Mesodermal cell (in vitro differentiated cells): ENCODE results near the gene KNSTRN.

Experiments
- H3K27ac ChIP-seq: 2 replicates; pipeline ENCODE4 v1.7.0; 2013; ENCODE audit warnings: mild to moderate bottlenecking, low read depth, low read length, moderate library complexity; ENCODE audit not compliant: severe bottlenecking
- H3K36me3 ChIP-seq: 2 replicates; pipeline ENCODE4 v1.7.1; 2013; ENCODE audit warnings: mild to moderate bottlenecking, low read length, moderate library complexity; ENCODE audit not compliant: control insufficient read depth, insufficient read depth
- H3K4me1 ChIP-seq: one replicate; pipeline ENCODE4 v1.7.1; 2013; ENCODE audit warnings: mild to moderate bottlenecking, low read length; ENCODE audit not compliant: insufficient read depth, control insufficient read depth, poor library complexity, severe bottlenecking
- H3K4me3 ChIP-seq: 2 replicates; pipeline ENCODE4 v1.7.0; 2013; ENCODE audit warnings: low read length, control low read depth, mild to moderate bottlenecking; ENCODE audit not compliant: insufficient read depth, poor library complexity, severe bottlenecking; ENCODE audit errors: extremely low read depth
- H3K9me3 ChIP-seq: 2 replicates; pipeline ENCODE4 v1.7.1; 2013; ENCODE audit warnings: mild to moderate bottlenecking, low read length, moderate library complexity; ENCODE audit not compliant: control insufficient read depth
- WGBS, 2 experiments: methylation state at CpG; one replicate each; pipeline ENCODE4 v1.1.5; 2013; ENCODE audit warnings: missing lambda C conversion rate in 2 of 2; ENCODE audit not compliant: insufficient coverage in 2 of 2; 5-methylcytosine and 5-hydroxymethylcytosine counted together

Gene KNSTRN

GRCh38 chr15:40367686-40368611 lies 14.6 kb upstream of the KNSTRN start:
- Histone ChIP-seq H3K27ac (no peak overlapping the region), H3K9me3 (no peaks in the 10 kb centered on the region), H3K4me1 (no peaks in the 10 kb centered on the region), H3K36me3 (no peaks in the 10 kb centered on the region), H3K4me3 (peak overlapping the region; percentile 2)
- 38 to 42% methylated on average over 59 to 77 of the region's 91 CpGs for WGBS, 2 experiments

GRCh38 chr15:40368719-40369473 lies 13.6 kb upstream of the KNSTRN start:
- H3K4me1 ChIP-seq: no peaks in the 10 kb centered on the region
- no peak overlapping the region for H3K4me3 ChIP-seq
- H3K27ac ChIP-seq: no peak overlapping the region
- no peaks in the 10 kb centered on the region for H3K36me3 ChIP-seq
- 95 to 97% methylated on average over 24 of the region's 24 CpGs for WGBS, 2 experiments
- no peaks in the 10 kb centered on the region for H3K9me3 ChIP-seq

GRCh38 chr15:40369474-40369869 lies 13.0 kb upstream of the KNSTRN start:
- WGBS, 2 experiments: 86 to 91% methylated on average over 6 to 9 of the region's 10 CpGs
- Histone ChIP-seq H3K4me3 (no peak overlapping the region), H3K9me3 (no peaks in the 10 kb centered on the region)

GRCh38 chr15:40369971-40370370 lies 12.6 kb upstream of the KNSTRN start:
- H3K27ac ChIP-seq: no peak overlapping the region
- no peaks in the 10 kb centered on the region for H3K36me3 ChIP-seq
- H3K9me3 ChIP-seq: no peaks in the 10 kb centered on the region
- no peak overlapping the region for H3K4me3 ChIP-seq
- 92 to 94% methylated on average over 11 to 13 of the region's 13 CpGs for WGBS, 2 experiments
- H3K4me1 ChIP-seq: no peaks in the 10 kb centered on the region

More at GRCh38 chr15:40369474-40369869, 13.0 kb upstream of the KNSTRN start:
- Histone ChIP-seq H3K36me3 (no peaks in the 10 kb centered on the region), H3K4me1 (no peaks in the 10 kb centered on the region), H3K27ac (no peak overlapping the region)

GRCh38 chr15:40372981-40373380 lies 9.5 kb upstream of the KNSTRN start:
- 55 to 56% methylated on average over 2 of the region's 2 CpGs for WGBS, 2 experiments
- Histone ChIP-seq H3K4me1 (no peaks in the 10 kb centered on the region), H3K36me3 (no peaks in the 10 kb centered on the region), H3K9me3 (no peaks in the 10 kb centered on the region), H3K4me3 (no peak overlapping the region), H3K27ac (no peak overlapping the region)

- H3K9me3 ChIP-seq: no peaks in the 10 kb centered on the region
- no peaks in the 10 kb centered on the region for H3K36me3 ChIP-seq
- 92 to 100% methylated on average over 2 to 3 of the region's 3 CpGs for WGBS, 2 experiments
- no peak overlapping the region for H3K27ac ChIP-seq
- no peak overlapping the region for H3K4me3 ChIP-seq
- H3K4me1 ChIP-seq: peaks cover 3% of the 10 kb centered on the region
These were observed 4.9 kb upstream of the KNSTRN start for GRCh38 chr15:40377606-40378005.

- peaks cover 4% of the 10 kb centered on the region for H3K36me3 ChIP-seq
- peaks cover 6% of the 10 kb centered on the region for H3K4me1 ChIP-seq
- no peaks in the 10 kb centered on the region for H3K9me3 ChIP-seq
- H3K27ac ChIP-seq: no peak overlapping the region
- 100% methylated on average over 1 of the region's 4 CpGs; no CpG with 5 or more reads in 1 of the 2 experiments for WGBS, 2 experiments
- H3K4me3 ChIP-seq: no peak overlapping the region
These were observed 3.1 kb upstream of the KNSTRN start for GRCh38 chr15:40379374-40379773.

- Histone ChIP-seq H3K36me3 (peaks cover 7% of the 10 kb centered on the region), H3K27ac (no peak overlapping the region), H3K4me3 (no peak overlapping the region), H3K4me1 (peaks cover 6% of the 10 kb centered on the region), H3K9me3 (no peaks in the 10 kb centered on the region)
- 58 to 61% methylated on average over 4 of the region's 4 CpGs for WGBS, 2 experiments
These were observed 2.7 kb upstream of the KNSTRN start for GRCh38 chr15:40379853-40380252.

- no peak overlapping the region for H3K27ac ChIP-seq
- H3K4me1 ChIP-seq: peaks cover 6% of the 10 kb centered on the region
- no peak overlapping the region for H3K4me3 ChIP-seq
- no peaks in the 10 kb centered on the region for H3K9me3 ChIP-seq
- peaks cover 15% of the 10 kb centered on the region for H3K36me3 ChIP-seq
- WGBS, 2 experiments: 85 to 91% methylated on average over 9 to 10 of the region's 10 CpGs
These were observed 1.9 kb upstream of the KNSTRN start for GRCh38 chr15:40380636-40381035.

- Histone ChIP-seq H3K4me3 (no peak overlapping the region), H3K27ac (no peak overlapping the region), H3K4me1 (peaks cover 6% of the 10 kb centered on the region), H3K36me3 (peaks cover 28% of the 10 kb centered on the region), H3K9me3 (no peaks in the 10 kb centered on the region)
- 90 to 92% methylated on average over 6 to 9 of the region's 11 CpGs for WGBS, 2 experiments
These were observed 547 bp upstream of the KNSTRN start for GRCh38 chr15:40381818-40382529.
